Activated B cell treated with CpG ODN at 0.5 μM for 24 hours (primary cell): ENCODE results near the gene TAGAP. TPM values are rescaled to one million over a fixed set of nuclear protein-coding genes. Genes with fewer than 3 reads are reported as not detected.
A peak's percentile ranks its signal among the peaks of the same experiment; 100 is the strongest.

Experiments used
- ATAC-seq: fragments of 200-7000 bp; cut with Tn5 transposase; one replicate; pipeline ENCODE4 v1.10.0; 2021; ENCODE audit warnings: low read depth, mild to moderate bottlenecking, moderate library complexity
- CTCF ChIA-PET: fragments of 350-600 bp; sonication (Branson Sonifier 250); formaldehyde crosslinking; loops from one replicate; lab custom pipeline; 2021; ENCODE audit warnings: antibody characterized with exemption; lab: Charles Lee
- POLR2A ChIA-PET: fragments of 350-600 bp; sonication (Branson Sonifier 250); formaldehyde crosslinking; loops from one replicate; lab custom pipeline; 2021; ENCODE audit warnings: antibody characterized with exemption; lab: Charles Lee
- DNase-seq: peaks from one replicate; pipeline ENCODE4 v3.0.0; 2022
- H3K27ac Mint-ChIP-seq: one replicate; pipeline ENCODE4 v1.8.0; 2020; ENCODE audit warnings: mixed read lengths
- H3K27me3 Mint-ChIP-seq: one replicate; pipeline ENCODE4 v1.8.0; 2021; ENCODE audit warnings: mixed read lengths
- H3K36me3 Mint-ChIP-seq: one replicate; pipeline ENCODE4 v1.8.0; 2021; ENCODE audit warnings: low read depth, mixed read lengths
- H3K4me1 Mint-ChIP-seq: one replicate; pipeline ENCODE4 v1.8.0; 2021; ENCODE audit warnings: mixed read lengths
- H3K4me3 Mint-ChIP-seq: one replicate; pipeline ENCODE4 v1.8.0; 2020; ENCODE audit warnings: mild to moderate bottlenecking, mixed read lengths
- H3K9me3 Mint-ChIP-seq: one replicate; pipeline ENCODE4 v1.8.0; 2020; ENCODE audit warnings: mixed read lengths
- CTCF ChIP-seq: fragments of 200-600 bp; IDR thresholded peaks from one replicate; pipeline ENCODE4 v1.8.0; 2022; ENCODE audit warnings: antibody characterized with exemption, mild to moderate bottlenecking
- intact Hi-C: fragments of 100-400 bp; cut with micrococcal nuclease; formaldehyde crosslinking; loops from one replicate; pipeline ENCODE4 v1.15.1; 2024
- total RNA-seq: library from RNA; stranded (reverse); gene quantifications from 2 replicates; pipeline ENCODE4 v1.2.3, GENCODE V29; 2022

Gene TAGAP
- total RNA-seq, result 129 TPM in 2 replicates

- ATAC-seq (peak; percentile 85), DNase-seq (peak; percentile 62)
- H3K27ac Mint-ChIP-seq, result peak within 1 kb of the TSS; percentile 100
- intact Hi-C loops, result loop anchor here (1.0 to 5.0 kb wide), 4 partner anchors 11 to 193 kb away; no protein-coding TSS in a partner anchor
- POLR2A ChIA-PET, result interaction anchor here (0.7 to 11.4 kb wide), 27 partner anchors 10 to 329 kb away, joined by 3 to 1007 read pairs (median 9); partner anchors contain the start of gene RSPH3
- H3K27me3 Mint-ChIP-seq, result no peaks in the 10 kb centered on the region
- TF ChIP-seq CTCF, result no peak
- H3K9me3 Mint-ChIP-seq, result no peaks in the 10 kb centered on the region
- H3K36me3 Mint-ChIP-seq, result peaks cover 47% of the 10 kb centered on the region
- H3K4me3 Mint-ChIP-seq, result peak within 1 kb of the TSS; percentile 99
- CTCF ChIA-PET, result interaction anchor here (1.0 to 9.9 kb wide), 9 partner anchors 35 to 90 kb away, joined by 3 to 115 read pairs (median 5); no protein-coding TSS in a partner anchor
- H3K4me1 Mint-ChIP-seq, result peaks cover 60% of the 10 kb centered on the region
Observed at GRCh38 chr6:159044899-159045727, at the start of gene TAGAP. TAGAP (minus strand) TSS chr6:159044991; CDS start chr6:159044146, 845 bp downstream.

- TF ChIP-seq CTCF, result no peak
- H3K9me3 Mint-ChIP-seq, result no peaks in the 10 kb centered on the region
- POLR2A ChIA-PET, result interaction anchor here (0.7 to 20.1 kb wide), 23 partner anchors 8 to 390 kb away, joined by 3 to 1007 read pairs (median 7); partner anchors contain the start of genes RSPH3 and TAGAP
- peak overlapping the region; percentile 79 for H3K4me3 Mint-ChIP-seq
- H3K27ac Mint-ChIP-seq, result peak overlapping the region; percentile 99
- no peaks in the 10 kb centered on the region for H3K27me3 Mint-ChIP-seq
- CTCF ChIA-PET, result interaction anchor here (0.9 to 5.9 kb wide), 10 partner anchors 10 to 85 kb away, joined by 3 to 49 read pairs (median 6); partner anchors contain the start of gene TAGAP
- ATAC-seq (no peak), DNase-seq (no peak)
- intact Hi-C loops, result loop anchor here (1.0 to 10.0 kb wide), 5 partner anchors 12 to 1329 kb away; no protein-coding TSS in a partner anchor
- H3K36me3 Mint-ChIP-seq, result no peaks in the 10 kb centered on the region
- H3K4me1 Mint-ChIP-seq, result peaks cover 71% of the 10 kb centered on the region
Observed at GRCh38 chr6:159093609-159094443, 49.0 kb upstream of the TAGAP start.

- H3K4me1 Mint-ChIP-seq, result peaks cover 59% of the 10 kb centered on the region
- POLR2A ChIA-PET, result interaction anchor here (3.8 to 20.1 kb wide), 5 partner anchors 12 to 52 kb away, joined by 40 to 1007 read pairs (median 113); partner anchors contain the start of gene TAGAP
- intact Hi-C loops, result loop anchor here (10.0 kb wide), 1 partner anchor 1328 kb away; no protein-coding TSS in a partner anchor
- H3K9me3 Mint-ChIP-seq, result no peaks in the 10 kb centered on the region
- CTCF ChIA-PET, result interaction anchor here (0.8 to 5.9 kb wide), 4 partner anchors 11 to 84 kb away, joined by 3 to 49 read pairs (median 14); partner anchors contain the start of gene TAGAP
- no peak for TF ChIP-seq CTCF
- peak overlapping the region; percentile 69 for H3K27ac Mint-ChIP-seq
- no peaks in the 10 kb centered on the region for H3K27me3 Mint-ChIP-seq
- ATAC-seq, result no peak
- no peaks in the 10 kb centered on the region for H3K36me3 Mint-ChIP-seq
- H3K4me3 Mint-ChIP-seq, result no peak overlapping the region
- no peak for DNase-seq
Observed at GRCh38 chr6:159092631-159093030, 47.8 kb upstream of the TAGAP start.

- Mint-ChIP-seq H3K27ac (peak overlapping the region; percentile 47), H3K4me3 (no peak overlapping the region), H3K27me3 (no peaks in the 10 kb centered on the region), H3K36me3 (no peaks in the 10 kb centered on the region), H3K9me3 (no peaks in the 10 kb centered on the region), H3K4me1 (peaks cover 40% of the 10 kb centered on the region)
- no peak for TF ChIP-seq CTCF
- intact Hi-C loops, result loop anchor here (10.0 kb wide), 1 partner anchor 1326 kb away; no protein-coding TSS in a partner anchor
- ATAC-seq, result no peak
- no peak for DNase-seq
- ChIA-PET POLR2A (interaction anchor here (0.7 to 20.1 kb wide), 7 partner anchors 9 to 52 kb away, joined by 3 to 1007 read pairs (median 4); partner anchors contain the start of gene TAGAP), CTCF (no interaction called here)
Observed at GRCh38 chr6:159090530-159091480, 46.0 kb upstream of the TAGAP start.
